Sigmoid colon (tissue), 7 donors: ENCODE data around the gene RPTOR. TPM values are rescaled to one million over a fixed set of nuclear protein-coding genes. Genes with fewer than 3 reads are reported as not detected.

Experiments used
- DNase-seq: peaks from one replicate; pipeline ENCODE4 v3.0.0-alpha.2; 2019
- H3K27ac ChIP-seq, 4 donors: fragments of 200-600 bp; sonication (generic); one replicate each; pipeline ENCODE4 v1.5.1; 2016 to 2019; ENCODE audit warnings: mild to moderate bottlenecking in 1 of 4
- H3K27me3 ChIP-seq, 3 donors: fragments of 200-600 bp; sonication (generic); one replicate each; pipeline ENCODE4 v1.5.1; 2019; ENCODE audit warnings: mild to moderate bottlenecking in 1 of 3
- H3K36me3 ChIP-seq, 4 donors: fragments of 200-600 bp; sonication (generic); one replicate each; pipeline ENCODE4 v1.5.1; 2016 to 2019
- H3K4me1 ChIP-seq, 4 donors: fragments of 200-600 bp; sonication (generic); one replicate each; pipeline ENCODE4 v1.5.1; 2017 to 2019
- H3K4me3 ChIP-seq, 4 donors: fragments of 200-600 bp; sonication (generic); one replicate each; pipeline ENCODE4 v1.5.1; 2017 to 2019; ENCODE audit warnings: mild to moderate bottlenecking in 2 of 4, moderate library complexity in 1 of 4
- H3K9me3 ChIP-seq, 4 donors: fragments of 200-600 bp in 3 of 4; sonication (generic) in 3 of 4; one replicate each; pipeline versions ENCODE4 v1.5.1 to v1.6.1; 2013 to 2019
- CTCF ChIP-seq, 4 experiments: fragments of 450-650 bp in 3 of 4; fragments of 200-600 bp in 1 of 4; IDR thresholded peaks; one replicate each; pipeline ENCODE4 v1.5.1; 2016 to 2019; ENCODE audit warnings: antibody characterized with exemption in 4 of 4, mild to moderate bottlenecking in 3 of 4, moderate library complexity in 2 of 4
- EP300 ChIP-seq, 4 donors: sonication (generic); formaldehyde crosslinking; IDR thresholded peaks; one replicate each; pipeline ENCODE4 v1.6.1; 2017; ENCODE audit warnings: antibody characterized with exemption in 4 of 4
- POLR2A ChIP-seq, 2 donors: fragments of 450-650 bp; IDR thresholded peaks; one replicate each; pipeline ENCODE4 v1.6.1; 2016; ENCODE audit warnings: antibody characterized with exemption in 2 of 2, mild to moderate bottlenecking in 2 of 2, moderate library complexity in 2 of 2
- POLR2AphosphoS5 ChIP-seq, 4 donors: sonication (generic); formaldehyde crosslinking; IDR thresholded peaks; one replicate each; pipeline ENCODE4 v1.6.1; 2017; ENCODE audit warnings: antibody characterized with exemption in 4 of 4
- WGBS, 2 donors: extraction: QIAGEN DNeasy Blood & Tissue Kit; methylation state at CpG; one replicate each; pipeline ENCODE4 v1.1.7; 2013; 5-methylcytosine and 5-hydroxymethylcytosine counted together
- intact Hi-C: fragments of 100-400 bp; cut with DNase I; formaldehyde crosslinking; loops from one replicate; pipeline ENCODE4 v1.15.1; 2023
- polyA plus RNA-seq, 3 donors: library from polyadenylated mRNA; stranded (reverse); fragments of 200-250 nt; gene quantifications; one replicate each; pipeline ENCODE4 v1.2.3, GENCODE V29; 2013
- total RNA-seq, 4 donors: library from RNA; depleted of rRNA; stranded (reverse); fragments of >200 nt; gene quantifications; one replicate each; pipeline ENCODE4 v1.1.0, GENCODE V29; 2016
- donor health status: healthy with polysubstance abuse.
- donor health status: Bipolar disorder and iron deficiency.
- donor health status: healthy.

RPTOR gene
- total and polyA plus RNA-seq, 7 donors, result 3.7 to 68.7 (median 22.9) TPM

GRCh38 chr17:80916246-80916645, 371.6 kb downstream of the RPTOR start:
- WGBS, 2 donors, result 84 to 97% methylated on average over 8 of the region's 8 CpGs
- TF ChIP-seq POLR2A (IDR thresholded peaks at IDR 0.05) (no peak), EP300 (IDR thresholded peaks at IDR 0.05) (no peak), CTCF (IDR thresholded peaks at IDR 0.05) (no peak), POLR2AphosphoS5 (IDR thresholded peaks at IDR 0.05) (no peak)
- H3K27me3 ChIP-seq, result no peaks in the 10 kb centered on the region
- peaks cover 0 to 27% (median 21%) of the 10 kb centered on the region in 4 donors for H3K4me1 ChIP-seq
- peaks cover 0 to 37% (median 3%) of the 10 kb centered on the region in 4 donors for H3K36me3 ChIP-seq
- no peak overlapping the region for H3K4me3 ChIP-seq
- intact Hi-C loops, result no loop called here
- H3K9me3 ChIP-seq, result no peaks in the 10 kb centered on the region
- no peak overlapping the region for H3K27ac ChIP-seq
- DNase-seq, result no peak

- Histone ChIP-seq H3K9me3 (no peaks in the 10 kb centered on the region), H3K36me3 (peaks cover 0 to 25% (median 1%) of the 10 kb centered on the region in 4 donors), H3K4me1 (peaks cover 0 to 27% (median 21%) of the 10 kb centered on the region in 4 donors), H3K27ac (no peak overlapping the region), H3K4me3 (no peak overlapping the region), H3K27me3 (no peaks in the 10 kb centered on the region)
- WGBS, 2 donors, result 91 to 92% methylated on average over 33 of the region's 33 CpGs
- peak; percentile 58 for DNase-seq
- no peak for TF ChIP-seq POLR2A (IDR thresholded peaks at IDR 0.05)
- no peak for TF ChIP-seq POLR2AphosphoS5 (IDR thresholded peaks at IDR 0.05)
- TF ChIP-seq EP300 (IDR thresholded peaks at IDR 0.05), result no peak
- no peak for TF ChIP-seq CTCF (IDR thresholded peaks at IDR 0.05)
- intact Hi-C loops, result no loop called here
Observed at GRCh38 chr17:80917716-80918560, 373.3 kb downstream of the RPTOR start.

GRCh38 chr17:80918731-80919130, 374.1 kb downstream of the RPTOR start:
- peak overlapping the region in 3 of 4 donors; percentile 43 to 68 (median 63) for H3K27ac ChIP-seq
- peaks cover 0 to 27% (median 21%) of the 10 kb centered on the region in 4 donors for H3K4me1 ChIP-seq
- DNase-seq, result peak; percentile 55
- no peak overlapping the region for H3K4me3 ChIP-seq
- H3K9me3 ChIP-seq, result no peaks in the 10 kb centered on the region
- TF ChIP-seq POLR2AphosphoS5 (IDR thresholded peaks at IDR 0.05) (no peak), CTCF (IDR thresholded peaks at IDR 0.05) (no peak), POLR2A (IDR thresholded peaks at IDR 0.05) (no peak), EP300 (IDR thresholded peaks at IDR 0.05) (no peak)
- intact Hi-C loops, result no loop called here
- H3K27me3 ChIP-seq, result no peaks in the 10 kb centered on the region
- peaks cover 0 to 31% (median 5%) of the 10 kb centered on the region in 4 donors for H3K36me3 ChIP-seq
- 89 to 95% methylated on average over 15 of the region's 15 CpGs for WGBS, 2 donors

GRCh38 chr17:80919331-80920311, 375.0 kb downstream of the RPTOR start:
- Histone ChIP-seq H3K9me3 (no peaks in the 10 kb centered on the region), H3K4me1 (peaks cover 0 to 27% (median 21%) of the 10 kb centered on the region in 4 donors), H3K36me3 (peaks cover 0 to 38% (median 12%) of the 10 kb centered on the region in 4 donors), H3K4me3 (no peak overlapping the region), H3K27me3 (no peaks in the 10 kb centered on the region), H3K27ac (peak overlapping the region; percentile 11 to 68 (median 53))
- DNase-seq, result peak; percentile 76
- TF ChIP-seq POLR2AphosphoS5 (IDR thresholded peaks at IDR 0.05), result peak in 2 of 4 donors; percentile 23 to 51
- TF ChIP-seq CTCF (IDR thresholded peaks at IDR 0.05), result no peak
- no peak for TF ChIP-seq POLR2A (IDR thresholded peaks at IDR 0.05)
- no peak for TF ChIP-seq EP300 (IDR thresholded peaks at IDR 0.05)
- intact Hi-C loops, result no loop called here
- WGBS, 2 donors, result 89 to 92% methylated on average over 33 of the region's 33 CpGs
